CD1c-positive myeloid dendritic cell (primary cell): ENCODE measurements around the gene COPS2.
"Not testable (repeated sequence)": the region's sequence is repeated elsewhere in the genome, so short reads cannot be mapped to it uniquely, and the experiment has no call there.

ENCODE experiments used
- DNase-seq: peaks from one replicate; pipeline ENCODE4 v3.0.0-alpha.2; 2016; ENCODE audit errors: extremely low spot score

The COPS2 gene

GRCh38 chr15:49103002-49103401, 52.4 kb downstream of the COPS2 start:
- no peak for DNase-seq

GRCh38 chr15:49101536-49101935, 53.9 kb downstream of the COPS2 start:
- no peak for DNase-seq

- no peak for DNase-seq
Observed at GRCh38 chr15:49096090-49096750, 59.2 kb downstream of the COPS2 start.

- no peak for DNase-seq
Observed at GRCh38 chr15:49094923-49095322, 60.5 kb downstream of the COPS2 start.

- no peak for DNase-seq
Observed at GRCh38 chr15:49093252-49094105, 61.9 kb downstream of the COPS2 start.

GRCh38 chr15:49088996-49089395, 66.4 kb downstream of the COPS2 start:
- no peak for DNase-seq

GRCh38 chr15:49085696-49086459, 69.5 kb downstream of the COPS2 start:
- DNase-seq = no peak

GRCh38 chr15:49084285-49084570, 71.2 kb downstream of the COPS2 start:
- DNase-seq = no peak

GRCh38 chr15:49083401-49084284, 71.8 kb downstream of the COPS2 start:
- peak; percentile 4 for DNase-seq

GRCh38 chr15:49082960-49083359, 72.4 kb downstream of the COPS2 start:
- DNase-seq = no peak

- no peak for DNase-seq
Observed at GRCh38 chr15:49079340-49080039, 75.9 kb downstream of the COPS2 start.

GRCh38 chr15:49075881-49076280, 79.5 kb downstream of the COPS2 start:
- peak; percentile 9 for DNase-seq

- not testable (repeated sequence) for DNase-seq
Observed at GRCh38 chr15:49074589-49075287, 80.7 kb downstream of the COPS2 start.
